GM18907 (cell line): ENCODE measurements around the gene SPECC1.
"Not testable (repeated sequence)": the region's sequence is repeated elsewhere in the genome, so short reads cannot be mapped to it uniquely, and the experiment has no call there.

Source experiments
- ATAC-seq: cut with Tn5 transposase; IDR thresholded peaks from one replicate; pipeline ENCODE4 v1.9.1; 2021; ENCODE audit warnings: mild to moderate bottlenecking, moderate library complexity; ENCODE audit not compliant: unreplicated experiment

The SPECC1 gene

DNA sequence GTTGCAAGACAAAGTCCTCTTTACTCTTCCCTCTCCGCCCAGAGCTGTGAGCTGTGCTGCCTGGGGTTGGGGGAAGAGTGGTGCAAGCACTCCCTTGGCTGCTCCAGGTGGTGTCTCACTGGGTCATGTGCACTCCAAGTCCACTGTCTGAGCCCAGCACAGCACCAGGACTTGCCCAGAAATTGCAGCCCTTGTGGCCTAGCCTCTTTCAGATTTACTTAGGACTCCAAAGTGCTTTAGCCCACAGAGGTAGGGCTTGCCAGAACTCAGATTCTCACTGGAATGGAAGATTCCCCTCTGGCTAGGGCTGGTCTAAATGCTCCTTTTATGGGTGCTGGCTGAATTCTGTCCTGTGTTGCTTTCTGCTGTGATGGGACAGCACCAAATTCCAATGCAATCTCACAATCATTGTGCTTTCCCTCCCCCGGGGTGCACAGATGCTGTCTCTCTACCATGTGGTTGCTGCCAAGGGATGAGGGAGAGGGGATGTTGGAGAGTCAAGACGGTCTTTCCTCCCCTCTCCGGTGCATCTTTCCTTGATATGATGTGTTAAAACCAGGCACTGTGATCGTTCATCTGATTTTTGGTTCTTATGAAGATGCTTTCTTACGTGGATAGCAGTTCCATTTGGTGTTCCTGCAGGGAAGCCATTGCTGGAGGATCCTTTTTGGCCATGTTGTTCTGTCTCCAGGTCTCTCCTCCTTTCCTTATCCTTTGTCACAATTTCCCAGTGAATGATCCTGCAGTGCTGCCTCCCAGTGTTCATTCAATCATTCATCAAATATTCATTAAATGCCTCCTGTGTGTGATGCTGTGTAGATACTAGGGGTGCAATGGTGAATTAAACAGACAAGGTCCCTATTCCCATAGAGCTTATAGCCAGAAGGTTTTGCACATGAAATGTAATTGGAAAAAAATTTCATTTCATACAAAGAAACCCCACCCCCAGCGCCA is 216.3 kb downstream of the SPECC1 start:
- ATAC-seq: no peak

DNA sequence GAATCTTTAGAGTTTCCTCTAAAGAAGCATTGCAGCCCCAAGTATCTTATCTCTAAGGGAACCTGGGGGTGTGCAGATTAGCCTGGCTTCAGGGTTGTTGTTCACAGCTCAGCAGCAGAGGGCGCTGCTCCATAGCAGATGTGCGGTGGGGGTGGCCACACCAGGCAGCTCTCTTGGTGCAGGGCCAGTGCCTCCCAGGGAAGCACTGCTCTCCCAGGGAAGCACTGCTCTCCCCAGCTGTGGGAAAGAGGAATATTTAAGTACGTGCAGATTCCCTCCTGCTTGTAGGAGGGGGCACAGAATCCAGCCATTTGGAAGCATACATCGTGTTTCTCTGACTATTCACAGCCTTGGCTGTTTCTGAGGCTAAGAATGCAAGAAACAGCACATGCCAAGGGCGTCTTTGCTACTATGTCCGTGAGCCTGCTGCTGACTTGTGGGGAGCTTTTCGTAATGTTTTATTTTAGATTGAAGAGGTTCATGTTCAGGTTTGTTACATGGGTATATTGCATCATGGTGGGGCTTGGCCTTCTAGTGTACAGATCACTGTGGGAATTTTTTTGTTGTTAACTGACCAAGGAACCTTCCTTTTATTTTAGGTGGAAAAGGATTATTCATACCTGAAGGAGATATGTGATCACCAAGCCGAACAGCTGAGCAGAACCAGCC is 217.8 kb downstream of the SPECC1 start:
- ATAC-seq: peak; percentile 75

DNA sequence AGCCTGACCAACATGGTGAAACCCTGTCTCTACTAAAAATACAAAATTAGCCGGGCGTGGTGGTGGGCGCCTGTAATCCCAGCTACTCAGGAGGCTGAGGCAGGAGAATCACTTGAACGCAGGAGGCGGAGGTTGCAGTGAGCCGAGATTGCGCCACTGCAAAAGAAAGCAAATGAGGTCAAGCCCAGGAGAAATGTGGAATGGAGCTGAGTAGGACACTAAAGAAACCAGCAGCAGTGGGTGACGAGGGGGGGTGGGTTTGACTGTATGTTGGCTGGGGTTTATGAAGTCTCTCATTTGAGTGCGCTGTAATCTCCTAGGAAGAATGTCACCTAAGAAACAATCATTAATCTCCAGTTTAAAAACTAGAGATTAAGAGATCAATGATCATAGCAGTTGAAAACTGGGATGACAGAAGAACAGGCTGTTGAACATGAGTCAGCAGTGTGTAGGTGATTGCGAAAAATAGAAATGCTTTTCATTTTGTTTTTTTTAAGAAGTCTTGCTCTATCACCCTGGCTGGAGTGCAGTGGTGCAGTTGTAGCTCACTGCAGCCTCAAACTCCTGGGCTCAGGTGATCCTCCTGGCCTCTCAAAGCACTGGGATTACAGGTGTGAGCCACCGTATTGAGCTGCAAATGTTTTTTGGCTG is 218.7 kb downstream of the SPECC1 start:
- not testable (repeated sequence) for ATAC-seq

DNA sequence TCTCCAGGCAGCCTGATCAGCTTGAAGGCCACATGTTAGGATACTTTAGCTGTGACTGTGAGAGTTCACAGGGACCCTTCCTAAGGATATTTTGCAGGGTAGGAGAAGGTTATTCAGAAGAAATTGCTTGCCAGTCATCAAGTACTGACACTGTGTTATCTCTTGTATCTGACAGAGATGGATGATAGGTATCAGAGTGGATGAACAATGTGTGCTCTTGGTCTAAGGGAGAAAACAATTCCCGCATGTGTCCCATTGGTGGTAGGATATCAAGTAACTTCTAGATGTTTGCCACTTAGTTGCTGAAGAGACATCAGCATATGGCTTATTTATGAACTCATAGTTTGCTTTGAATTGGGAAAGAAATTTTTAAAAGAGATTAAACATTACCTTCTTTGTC is 219.3 kb downstream of the SPECC1 start:
- ATAC-seq: no peak

DNA sequence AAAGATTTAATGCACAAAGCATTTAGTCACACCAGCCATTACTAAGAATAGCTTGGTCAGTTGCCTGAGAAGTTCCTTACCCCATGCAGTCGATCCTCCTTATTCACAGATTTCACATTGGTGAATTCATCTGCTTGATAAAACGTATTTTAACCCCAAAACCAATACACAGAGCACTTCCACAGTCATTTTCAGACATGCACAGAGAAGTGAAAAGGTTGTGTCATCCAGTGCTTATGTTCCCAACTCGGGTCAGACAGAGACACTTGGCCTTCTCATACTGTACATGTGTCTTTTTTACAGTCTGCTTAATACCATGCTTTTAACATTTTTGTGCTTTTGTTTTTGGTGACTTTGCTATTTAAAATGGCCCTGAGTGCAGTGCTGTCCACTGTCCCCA is 219.7 kb downstream of the SPECC1 start:
- no peak for ATAC-seq

DNA sequence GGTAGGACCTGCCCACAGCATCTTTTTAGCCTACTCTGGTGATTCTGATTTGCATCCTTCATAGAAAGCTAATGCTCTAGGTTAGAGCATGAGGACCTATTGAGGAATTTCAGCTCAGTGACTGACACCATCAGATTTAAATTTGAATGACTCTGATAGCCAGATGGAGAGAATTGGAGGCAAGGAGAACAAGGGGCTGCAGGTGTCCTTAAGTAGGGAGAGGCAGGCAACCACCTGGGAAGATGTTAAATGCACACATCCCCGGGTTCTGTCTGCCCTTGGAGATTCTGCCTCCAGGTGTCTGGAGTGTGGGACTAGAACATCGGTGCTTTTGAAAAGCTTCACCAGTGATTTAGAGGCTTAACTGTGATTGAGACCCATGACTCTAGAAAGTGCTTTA is 221.8 kb downstream of the SPECC1 start:
- no peak for ATAC-seq

DNA sequence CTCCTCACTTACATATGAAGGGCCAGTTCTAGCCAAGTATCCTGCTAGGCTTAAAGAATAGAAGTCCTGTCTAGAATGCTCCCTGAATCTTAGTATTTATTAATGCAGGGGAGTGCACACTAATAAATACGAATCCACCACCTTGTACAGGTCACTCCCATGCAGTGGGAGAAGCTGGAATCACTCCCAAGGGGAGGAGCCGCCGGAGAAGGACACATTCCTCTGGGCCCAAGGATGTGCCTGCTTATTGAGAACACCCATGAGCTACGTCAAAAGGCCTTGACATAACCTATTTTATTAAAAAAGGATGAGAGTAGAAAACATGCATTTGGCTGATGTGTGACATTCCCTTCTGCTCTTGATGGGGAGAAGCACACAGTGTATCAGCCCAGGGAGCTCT is 223.5 kb downstream of the SPECC1 start:
- no peak for ATAC-seq

DNA sequence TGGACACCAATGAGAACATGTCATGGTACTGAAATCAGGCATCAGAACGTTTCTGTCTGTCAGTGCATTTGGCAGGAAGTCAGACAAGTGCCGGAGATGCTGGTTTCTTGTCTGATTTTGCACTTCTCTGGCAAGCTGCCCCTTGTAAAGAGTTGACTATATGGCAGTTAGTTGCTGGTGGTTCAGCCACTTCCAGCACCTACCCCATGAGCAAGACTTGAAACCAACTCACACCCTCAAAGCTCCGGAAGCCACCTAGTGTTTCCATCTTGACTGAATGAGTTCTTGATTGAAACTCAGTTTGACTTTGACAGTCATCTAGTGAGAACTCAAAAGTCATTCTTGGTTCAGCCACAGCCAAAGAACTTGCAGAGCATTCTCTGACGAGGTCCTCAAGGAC is 225.1 kb downstream of the SPECC1 start:
- no peak for ATAC-seq

DNA sequence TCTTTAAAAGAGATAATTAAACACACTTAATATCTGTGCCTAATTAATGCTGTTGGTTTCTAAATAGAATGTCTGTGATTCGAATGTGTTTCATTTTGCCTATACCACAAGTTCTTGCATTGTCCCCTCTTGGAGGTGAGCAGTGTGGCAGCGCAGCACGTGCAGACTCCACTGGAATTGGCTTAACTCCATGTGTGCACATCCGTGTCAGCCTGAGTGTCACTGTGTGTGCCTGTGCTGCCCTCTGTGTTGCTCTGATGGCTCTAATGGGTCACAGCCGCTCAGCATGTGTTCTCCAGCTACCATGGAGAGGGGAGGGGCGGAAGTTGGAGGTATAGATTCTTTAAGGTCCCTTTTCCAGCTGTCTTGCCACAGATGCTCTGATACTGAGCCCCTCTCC is 226.6 kb downstream of the SPECC1 start:
- no peak for ATAC-seq

DNA sequence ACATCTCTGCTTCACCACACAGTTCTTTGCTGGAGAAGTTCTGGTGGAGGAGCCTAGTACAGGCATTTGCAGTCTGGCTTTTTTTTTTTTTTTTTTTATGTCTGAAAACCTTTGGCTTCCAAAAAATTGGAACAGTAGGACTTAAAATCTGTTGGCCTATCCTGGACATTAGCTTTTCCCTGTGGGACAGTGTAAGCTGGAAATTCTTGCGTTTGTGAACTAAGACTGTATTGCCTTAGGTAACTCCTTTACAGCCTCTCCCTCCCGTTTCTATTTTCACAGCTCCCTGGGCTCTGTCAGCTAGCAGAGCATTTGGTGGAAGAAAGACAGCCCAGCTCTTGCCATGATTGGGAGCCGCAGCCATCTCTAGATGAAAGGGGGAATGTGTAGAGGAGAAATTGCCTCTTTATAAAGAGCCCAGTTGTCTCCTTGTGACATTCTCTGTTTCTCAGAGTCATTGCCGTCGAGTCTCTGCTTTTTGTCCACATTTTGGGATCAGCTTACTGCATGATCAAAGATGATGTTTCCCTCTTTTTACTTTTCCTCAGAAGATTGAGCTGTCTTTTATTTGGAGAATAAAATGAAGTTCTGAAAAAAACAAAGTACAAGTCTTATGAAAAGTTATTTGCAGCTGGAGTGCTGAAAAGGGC is 227.5 kb downstream of the SPECC1 start:
- ATAC-seq: no peak

DNA sequence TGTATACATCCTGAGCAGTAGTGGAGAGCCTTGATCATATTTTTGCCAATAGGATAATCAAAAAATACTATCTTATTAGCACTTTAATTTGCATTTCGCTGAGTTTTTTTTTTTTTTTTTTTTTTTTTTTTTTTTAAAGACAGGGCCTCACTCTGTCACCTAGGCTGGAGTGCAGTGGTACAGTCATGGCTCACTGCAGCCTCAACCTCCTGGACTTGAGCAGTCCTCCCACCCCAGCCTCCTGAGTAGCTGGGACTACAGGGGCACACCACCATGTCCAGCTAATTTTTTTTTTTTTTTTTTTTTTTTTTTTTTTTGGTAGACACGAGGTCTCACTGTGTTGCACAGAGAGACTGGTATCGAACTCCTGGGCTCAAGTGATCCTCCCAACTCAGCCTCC is 230.6 kb downstream of the SPECC1 start:
- not testable (repeated sequence) for ATAC-seq

DNA sequence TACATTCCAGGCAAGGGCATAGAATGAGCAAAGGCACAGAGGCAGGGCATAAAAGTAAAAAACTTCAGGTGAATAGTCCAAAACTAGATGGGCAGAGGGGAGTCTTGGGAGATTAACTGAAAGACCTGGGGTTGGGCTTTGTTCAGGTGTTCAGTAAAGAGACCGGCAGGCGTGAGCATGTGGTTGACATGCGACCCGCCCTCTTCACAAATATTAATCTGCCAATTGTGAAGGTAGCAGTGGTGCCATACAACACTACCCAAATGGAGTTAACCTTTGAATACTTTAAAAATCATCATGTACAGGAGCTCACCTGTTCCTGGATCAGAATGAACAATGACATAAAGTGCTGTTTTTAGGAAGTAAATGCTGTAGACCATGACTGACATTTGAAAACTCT is 232.7 kb downstream of the SPECC1 start:
- no peak for ATAC-seq

DNA sequence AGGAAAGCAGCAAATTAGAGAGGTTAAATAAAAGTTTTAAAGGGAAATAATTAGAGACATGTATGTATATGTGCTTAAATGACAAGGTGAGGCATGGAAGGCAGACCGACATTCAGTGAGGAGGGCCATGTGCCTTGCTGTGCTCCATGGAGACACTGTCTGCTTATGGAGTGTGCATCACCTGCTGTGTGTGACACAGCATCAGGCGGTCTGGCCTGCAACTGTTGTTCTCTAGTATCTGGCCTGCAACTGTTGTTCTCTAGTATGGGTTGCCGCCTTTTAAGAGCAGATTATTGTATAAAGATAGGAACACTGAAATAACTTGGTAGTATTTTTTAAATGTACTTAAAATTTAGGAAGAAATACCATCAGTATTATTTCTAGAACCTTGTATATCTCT is 233.1 kb downstream of the SPECC1 start:
- no peak for ATAC-seq

DNA sequence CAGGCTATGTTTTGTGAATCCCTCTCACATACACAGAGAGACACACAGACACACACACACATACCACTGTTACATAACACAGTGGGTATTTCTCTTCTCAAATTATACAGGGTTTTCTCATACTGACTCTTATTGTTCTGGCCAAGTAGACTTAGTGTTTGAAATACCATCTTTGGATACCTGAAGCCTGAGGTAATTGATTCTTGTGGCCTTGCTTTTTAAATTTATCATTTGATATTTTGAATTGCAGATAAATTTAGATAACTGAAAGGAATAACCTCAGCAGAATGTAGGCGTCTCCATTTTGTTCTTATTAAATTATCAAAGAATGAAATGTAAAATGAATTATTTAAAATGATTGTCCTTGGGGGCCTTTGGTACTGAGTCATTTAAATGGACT is 234.4 kb downstream of the SPECC1 start:
- ATAC-seq: no peak

DNA sequence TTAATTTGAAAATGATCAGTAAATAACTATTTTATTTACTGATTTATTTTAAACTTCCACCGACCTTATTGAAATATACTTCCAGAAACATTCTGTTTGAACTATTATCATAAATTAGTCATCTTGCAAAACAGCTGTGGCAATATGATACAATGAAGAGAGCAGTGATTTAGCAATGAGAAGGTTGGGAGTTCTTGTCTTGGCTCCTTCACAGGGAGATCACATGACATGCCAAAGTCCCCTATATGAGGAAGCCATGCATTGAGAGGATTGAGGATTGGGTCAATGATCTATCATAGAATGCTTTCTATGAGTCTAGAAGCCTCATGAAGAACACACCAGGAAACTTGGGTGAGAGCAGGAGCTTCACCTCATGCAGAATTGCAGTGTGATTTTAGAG is 235.5 kb downstream of the SPECC1 start:
- ATAC-seq: no peak

DNA sequence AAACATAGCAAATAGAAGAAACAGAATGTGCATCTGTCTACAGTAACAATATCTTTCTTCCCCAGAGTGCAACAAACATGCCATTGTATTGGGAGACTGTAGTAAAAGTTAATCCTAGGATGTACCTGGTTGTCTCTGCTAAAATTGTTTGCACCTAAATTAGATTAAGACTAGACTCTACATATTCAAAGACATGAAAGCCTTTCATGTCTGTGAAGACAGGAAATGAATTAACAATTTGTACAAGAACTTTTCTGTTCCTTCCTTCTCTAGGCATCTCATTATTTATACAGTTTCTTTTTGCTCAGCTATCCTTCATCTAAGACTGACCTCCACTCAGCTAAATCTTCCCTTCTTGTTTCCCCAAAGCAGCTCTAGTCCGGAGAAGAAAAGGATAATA is 237.5 kb downstream of the SPECC1 start:
- ATAC-seq: no peak

DNA sequence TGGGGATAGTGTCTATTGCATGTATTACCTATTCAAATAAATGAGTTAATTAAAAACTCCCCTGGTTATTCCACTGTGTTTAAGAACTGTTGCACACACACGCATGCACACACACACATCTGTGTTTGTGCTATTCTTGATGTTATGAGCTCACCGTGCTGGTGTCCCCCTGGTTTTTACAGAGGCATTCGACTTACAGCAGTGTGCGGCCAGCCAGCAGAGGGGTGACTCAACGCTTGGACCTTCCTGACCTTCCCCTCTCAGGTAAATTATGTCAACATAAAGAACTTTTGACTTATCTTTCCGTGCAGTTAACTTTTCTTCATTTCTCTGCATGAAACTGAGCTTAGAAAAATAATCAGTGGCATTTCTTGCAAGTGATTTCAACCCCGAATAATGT is 244.2 kb downstream of the SPECC1 start:
- no peak for ATAC-seq

DNA sequence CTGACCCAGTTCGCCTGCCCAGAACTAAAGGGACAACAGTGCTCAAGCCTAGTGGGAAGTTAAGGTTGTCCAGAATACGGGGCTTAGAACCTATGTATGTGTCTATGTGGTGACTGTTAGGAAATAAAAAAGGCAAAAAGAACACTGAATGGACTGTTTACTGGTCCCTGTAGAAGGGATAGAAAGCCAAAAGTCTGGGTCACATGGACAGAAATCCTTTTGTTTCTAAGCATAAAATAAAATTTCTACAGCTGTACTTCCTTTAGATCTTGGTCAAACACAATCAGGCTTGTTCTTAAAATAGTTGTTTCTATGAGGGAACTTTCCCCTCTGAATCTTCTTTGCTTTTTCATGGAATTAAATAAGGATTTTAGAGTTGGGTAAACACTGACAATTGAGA is 245.4 kb downstream of the SPECC1 start:
- ATAC-seq: no peak

DNA sequence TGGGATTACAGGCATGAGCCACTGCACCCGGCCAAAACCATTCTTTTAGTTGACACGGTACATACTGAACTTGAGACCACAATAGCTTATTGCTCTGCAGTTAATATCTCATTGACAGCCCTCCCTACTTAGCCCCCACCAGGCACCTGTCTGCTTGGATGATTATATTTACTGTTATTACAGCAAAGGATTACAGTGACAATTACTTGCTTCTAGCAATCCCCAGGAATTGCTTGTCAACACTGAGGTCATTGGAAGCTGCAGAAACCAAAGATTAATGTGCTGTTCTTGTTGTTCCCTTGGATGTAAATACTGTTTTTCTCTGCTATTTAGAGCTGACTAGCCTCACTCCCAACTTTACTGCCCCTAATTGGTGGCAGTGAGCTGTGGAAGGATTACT is 247.0 kb downstream of the SPECC1 start:
- ATAC-seq: no peak

DNA sequence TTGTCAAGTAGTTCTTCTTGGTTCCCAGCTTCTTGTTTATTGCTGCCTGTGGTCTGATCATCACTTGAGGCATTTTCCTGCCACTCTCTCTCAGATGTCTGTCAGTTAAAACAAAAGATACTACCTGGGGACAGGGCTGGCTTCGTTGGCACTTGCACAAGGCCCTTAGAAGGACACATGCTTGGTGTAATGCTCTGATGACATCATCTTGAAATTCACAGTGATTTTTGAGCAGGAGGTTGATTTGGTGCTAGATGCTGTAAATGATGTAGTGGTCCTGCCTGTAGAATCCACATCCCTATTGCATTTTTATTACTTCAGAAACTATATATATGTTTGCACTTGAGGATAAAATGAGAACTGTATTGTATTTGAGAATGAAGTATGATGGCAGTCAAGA is 247.8 kb downstream of the SPECC1 start:
- ATAC-seq: no peak

DNA sequence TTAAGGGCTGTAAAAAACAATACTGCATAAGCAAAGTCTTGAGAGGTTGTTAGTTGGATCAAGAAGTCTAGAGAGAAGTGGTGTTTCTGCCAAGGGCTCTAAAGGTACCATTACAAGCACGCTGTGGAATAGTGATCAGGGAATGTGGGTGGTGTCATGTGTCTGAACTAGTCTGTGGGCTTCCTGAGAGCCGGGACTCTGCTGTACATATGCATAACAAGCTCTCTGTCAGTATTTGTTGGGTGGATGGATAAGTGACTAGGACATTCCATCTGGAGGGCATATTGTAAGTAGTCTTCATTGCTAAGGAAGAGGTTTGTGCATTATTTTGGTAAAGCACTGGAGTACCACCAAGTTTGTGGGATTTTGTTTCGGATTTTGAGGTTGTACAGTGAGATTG is 248.6 kb downstream of the SPECC1 start:
- no peak for ATAC-seq
